C4-2B (cell line): Measurements from ENCODE around the gene FOXJ2.
A peak's percentile ranks its signal among the peaks of the same experiment; 100 is the strongest.

Source experiments
- ZFX ChIP-seq: fragments of 450-650 bp; IDR thresholded peaks from 2 replicates; pipeline ENCODE4 v1.6.1; 2017
- TF ChIP-seq, protein P1 (sequence below): fragments of 450-650 bp; conservative IDR thresholded peaks from 2 replicates; pipeline ENCODE4 v1.5.1; 2017; ENCODE audit warnings: mild to moderate bottlenecking

DNA sequence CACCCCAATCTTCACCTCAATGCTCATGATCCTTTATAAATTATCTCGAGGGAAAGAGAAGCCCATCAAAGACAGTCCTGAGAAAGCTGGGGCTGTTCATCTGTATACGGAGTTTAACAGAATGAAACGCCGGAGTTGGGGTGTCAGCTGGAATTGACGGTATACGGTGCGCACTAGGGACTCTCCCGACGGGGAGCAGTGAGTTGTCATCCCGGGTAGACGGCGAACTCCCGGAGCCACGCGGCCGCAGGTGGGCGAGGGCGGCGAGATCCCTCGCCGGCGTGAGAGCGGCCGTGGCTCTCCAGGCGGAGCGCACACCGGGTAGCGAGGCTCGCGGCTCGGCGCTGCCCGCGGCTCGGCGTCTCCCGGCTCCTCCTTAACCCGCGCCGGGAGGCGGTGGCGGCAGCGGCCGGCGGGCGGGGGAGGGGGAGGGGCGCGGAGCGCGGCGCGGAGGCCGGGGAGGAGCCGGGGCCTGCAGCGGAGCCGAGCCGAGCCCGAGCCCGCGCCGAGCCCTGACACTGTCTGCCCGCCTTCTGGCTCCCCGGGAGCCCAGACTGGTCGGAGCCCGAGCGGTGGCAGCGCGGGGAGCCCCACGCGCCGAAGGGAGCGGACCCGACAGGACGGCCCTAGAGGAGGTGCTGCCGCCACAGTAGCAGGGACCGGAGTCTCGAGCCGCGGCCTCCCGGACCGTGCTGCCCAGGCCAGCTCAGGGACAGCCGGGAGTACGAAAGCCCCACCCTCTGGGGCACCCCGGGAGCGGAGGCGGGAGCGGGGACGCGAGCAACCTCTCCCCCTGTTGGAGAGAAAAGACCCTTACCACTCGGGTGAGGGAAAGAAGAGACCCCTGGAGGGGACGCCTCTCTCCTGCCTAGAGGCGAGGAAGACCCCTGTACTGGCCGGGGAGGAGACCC, at the start of gene FOXJ2:
- TF ChIP-seq, protein P1, sequence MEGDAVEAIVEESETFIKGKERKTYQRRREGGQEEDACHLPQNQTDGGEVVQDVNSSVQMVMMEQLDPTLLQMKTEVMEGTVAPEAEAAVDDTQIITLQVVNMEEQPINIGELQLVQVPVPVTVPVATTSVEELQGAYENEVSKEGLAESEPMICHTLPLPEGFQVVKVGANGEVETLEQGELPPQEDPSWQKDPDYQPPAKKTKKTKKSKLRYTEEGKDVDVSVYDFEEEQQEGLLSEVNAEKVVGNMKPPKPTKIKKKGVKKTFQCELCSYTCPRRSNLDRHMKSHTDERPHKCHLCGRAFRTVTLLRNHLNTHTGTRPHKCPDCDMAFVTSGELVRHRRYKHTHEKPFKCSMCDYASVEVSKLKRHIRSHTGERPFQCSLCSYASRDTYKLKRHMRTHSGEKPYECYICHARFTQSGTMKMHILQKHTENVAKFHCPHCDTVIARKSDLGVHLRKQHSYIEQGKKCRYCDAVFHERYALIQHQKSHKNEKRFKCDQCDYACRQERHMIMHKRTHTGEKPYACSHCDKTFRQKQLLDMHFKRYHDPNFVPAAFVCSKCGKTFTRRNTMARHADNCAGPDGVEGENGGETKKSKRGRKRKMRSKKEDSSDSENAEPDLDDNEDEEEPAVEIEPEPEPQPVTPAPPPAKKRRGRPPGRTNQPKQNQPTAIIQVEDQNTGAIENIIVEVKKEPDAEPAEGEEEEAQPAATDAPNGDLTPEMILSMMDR: no peak
- TF ChIP-seq ZFX: peak; percentile 96
